ENCODE results near the gene MED16.
"Not testable (repeated sequence)": the region's sequence is repeated elsewhere in the genome, so short reads cannot be mapped to it uniquely, and the experiment has no call there.

Gene MED16

DNA sequence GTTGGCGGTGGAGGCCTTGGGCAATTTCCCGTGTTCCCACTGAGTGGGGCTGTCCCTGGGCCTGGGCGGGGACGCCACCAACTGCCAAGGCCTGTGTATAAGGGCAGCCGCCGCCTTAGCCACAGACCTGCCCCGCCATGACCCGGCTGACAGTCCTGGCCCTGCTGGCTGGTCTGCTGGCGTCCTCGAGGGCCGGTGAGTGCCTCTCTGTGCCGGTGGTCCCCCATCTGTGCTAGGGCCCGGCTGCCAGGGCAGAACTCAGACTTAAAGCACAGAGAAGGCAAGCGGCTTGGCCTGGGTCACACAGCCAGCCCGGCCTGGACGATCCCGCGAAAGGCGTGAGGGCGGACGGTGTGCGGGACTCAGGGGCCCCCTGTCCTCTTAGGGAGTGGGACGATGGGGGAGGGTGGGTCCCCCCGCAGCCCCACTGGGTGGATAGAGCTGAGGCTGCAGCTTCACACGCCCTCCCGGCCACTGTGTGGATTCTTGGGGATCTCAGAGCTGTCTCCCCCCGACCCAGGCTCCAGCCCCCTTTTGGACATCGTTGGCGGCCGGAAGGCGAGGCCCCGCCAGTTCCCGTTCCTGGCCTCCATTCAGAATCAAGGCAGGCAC, 65.2 kb downstream of the MED16 start, which contains the start of gene AZU1:
TSS of gene AZU1 (plus strand) at position 128 of the 612 bp plus-strand sequence. CDS start at position 138, 10 bp downstream.
- DNase-seq (ENCODE audit: low read depth), result no peak

DNA sequence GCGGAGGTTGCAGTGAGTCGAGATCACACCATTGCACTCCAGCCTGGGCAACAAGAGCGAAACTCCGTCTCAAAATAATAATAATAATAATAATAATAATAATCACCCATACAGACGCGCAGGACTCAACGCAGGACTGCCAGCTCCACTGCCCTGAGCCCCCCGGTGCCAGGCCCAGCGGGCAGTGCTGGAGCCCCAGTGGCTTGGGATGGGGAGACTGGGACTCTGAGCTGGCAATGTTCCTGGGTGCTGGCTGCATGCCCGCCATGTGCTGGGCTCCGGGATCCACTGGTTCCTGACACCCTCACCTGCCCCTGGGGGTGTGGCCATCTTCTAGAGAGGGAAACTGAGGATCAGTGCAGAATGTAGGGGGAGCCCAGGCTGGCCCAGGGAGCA, 65.7 kb downstream of the MED16 start:
- DNase-seq (ENCODE audit: low read depth), result no peak

DNA sequence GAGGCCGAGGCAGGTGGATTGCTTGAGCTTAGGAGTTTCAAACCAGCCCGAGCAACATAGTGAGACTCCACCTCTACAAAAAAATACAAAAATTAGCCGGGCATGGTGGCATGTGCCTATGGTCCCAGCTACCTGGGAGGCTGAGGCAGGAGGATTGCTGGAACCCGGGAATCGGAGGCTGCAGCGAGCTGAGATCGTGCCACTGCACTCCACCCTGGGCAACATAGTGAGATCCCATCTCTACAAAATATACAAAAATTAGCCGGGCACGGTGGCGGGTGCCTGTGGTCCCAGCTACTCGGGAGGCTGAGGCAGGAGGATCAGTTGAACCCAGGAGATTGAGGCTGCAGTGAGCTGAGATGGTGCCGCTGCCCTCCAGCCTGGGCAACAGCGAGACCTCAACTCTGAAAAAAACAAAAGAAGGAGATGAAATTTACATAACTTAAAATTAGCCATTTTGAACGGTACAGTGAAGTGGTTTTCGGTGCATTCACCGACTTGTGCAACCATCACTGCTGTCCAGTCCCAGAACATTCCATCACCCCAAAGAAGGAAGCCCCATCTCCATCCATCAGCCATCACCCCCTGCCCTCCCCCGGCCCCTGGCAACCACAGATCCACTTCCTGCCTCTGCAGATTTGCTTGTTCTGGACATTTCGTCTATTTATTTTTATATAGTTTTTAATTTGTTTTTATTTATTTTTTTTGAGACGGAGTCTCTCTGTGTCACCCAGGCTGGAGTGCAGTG, 66.9 kb downstream of the MED16 start:
- no peak for DNase-seq (ENCODE audit: low read depth)

DNA sequence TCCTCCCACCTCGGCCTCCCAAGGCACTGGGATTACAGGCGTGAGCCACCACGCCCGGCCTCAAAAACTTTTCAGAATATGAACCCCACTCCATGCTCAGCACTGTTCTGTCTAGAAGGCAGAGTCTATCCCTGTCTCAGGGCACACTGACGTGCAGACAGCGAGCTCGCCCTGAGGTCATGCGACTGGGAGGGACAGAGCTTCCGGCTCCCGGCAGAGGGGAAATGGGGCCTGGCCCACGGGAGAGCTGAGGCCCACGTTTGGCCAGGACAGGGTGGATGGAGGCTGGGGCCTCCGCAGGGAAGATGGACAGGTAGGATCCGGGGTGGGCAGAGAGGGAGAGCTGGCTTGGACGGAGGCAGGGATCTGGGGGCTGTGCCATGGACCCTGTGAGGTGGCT, 68.1 kb downstream of the MED16 start:
- no peak for DNase-seq (ENCODE audit: low read depth)

DNA sequence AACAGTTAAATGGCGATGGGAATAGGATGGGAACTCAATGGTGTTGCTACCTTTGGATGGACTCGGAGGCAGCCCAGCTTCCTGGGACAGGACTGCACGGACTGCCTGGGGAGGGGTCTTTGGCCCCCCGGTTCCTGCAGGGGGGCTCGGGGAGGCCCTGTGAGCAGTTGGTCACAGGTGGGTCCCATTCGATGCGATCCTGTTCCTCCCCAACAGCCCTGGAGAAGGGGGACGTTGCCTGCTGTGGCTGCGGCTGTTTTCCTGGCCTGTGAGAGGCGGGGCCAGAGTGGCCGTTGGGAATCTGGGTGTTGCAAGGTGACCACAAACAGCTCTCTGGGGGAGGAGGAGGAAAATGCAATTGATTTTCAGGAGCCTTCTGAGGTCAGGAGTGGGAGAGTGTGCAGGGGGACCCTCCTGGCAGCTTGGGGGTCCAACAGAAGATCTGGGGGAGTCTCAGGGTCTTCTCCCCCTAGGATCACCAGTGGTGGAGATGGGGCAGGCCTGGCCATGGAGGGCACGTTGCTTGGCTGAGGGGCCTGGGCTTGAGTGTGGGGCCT, 69.3 kb downstream of the MED16 start:
- no peak for DNase-seq (ENCODE audit: low read depth)

DNA sequence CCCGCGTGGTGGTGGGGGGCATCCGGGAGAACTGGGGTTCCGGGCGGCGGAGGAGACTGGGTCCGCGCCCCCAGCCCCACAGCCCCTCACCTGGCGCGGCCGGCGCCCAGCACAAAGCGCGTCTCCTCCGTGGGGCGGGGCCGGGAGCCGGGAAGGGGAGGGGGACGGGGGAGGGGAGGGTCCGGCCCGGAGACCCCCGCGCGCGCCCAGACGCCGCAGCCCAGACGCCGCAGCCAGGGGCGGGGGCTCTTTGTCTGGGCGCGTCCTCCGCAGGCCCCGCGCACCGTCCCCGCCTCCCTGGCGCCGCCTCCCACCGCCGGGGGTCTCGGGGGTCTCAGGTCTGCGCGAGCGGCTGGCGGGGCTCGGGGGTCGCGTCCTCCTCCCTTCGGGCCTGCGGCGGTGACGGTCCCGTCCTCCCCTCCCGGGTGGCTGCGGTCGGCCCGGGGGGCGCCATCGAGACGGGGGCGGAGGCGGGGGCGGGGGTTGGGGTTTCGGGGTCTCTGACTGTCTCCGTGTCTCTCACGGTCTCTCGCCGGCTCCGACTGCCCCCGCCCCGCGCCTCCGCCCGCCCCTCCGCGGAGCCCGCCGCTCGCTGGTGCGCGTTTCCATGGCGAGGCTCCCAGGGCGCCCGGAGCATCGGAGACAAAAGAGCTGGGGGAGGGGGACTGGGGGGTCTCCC, 71.0 kb downstream of the MED16 start, which contains the start of gene PLPPR3:
TSS of gene PLPPR3 (minus strand) at position 131 of the 679 bp plus-strand sequence. CDS start 396 bp downstream, outside the sequence.
- no peak for DNase-seq (ENCODE audit: low read depth)

DNA sequence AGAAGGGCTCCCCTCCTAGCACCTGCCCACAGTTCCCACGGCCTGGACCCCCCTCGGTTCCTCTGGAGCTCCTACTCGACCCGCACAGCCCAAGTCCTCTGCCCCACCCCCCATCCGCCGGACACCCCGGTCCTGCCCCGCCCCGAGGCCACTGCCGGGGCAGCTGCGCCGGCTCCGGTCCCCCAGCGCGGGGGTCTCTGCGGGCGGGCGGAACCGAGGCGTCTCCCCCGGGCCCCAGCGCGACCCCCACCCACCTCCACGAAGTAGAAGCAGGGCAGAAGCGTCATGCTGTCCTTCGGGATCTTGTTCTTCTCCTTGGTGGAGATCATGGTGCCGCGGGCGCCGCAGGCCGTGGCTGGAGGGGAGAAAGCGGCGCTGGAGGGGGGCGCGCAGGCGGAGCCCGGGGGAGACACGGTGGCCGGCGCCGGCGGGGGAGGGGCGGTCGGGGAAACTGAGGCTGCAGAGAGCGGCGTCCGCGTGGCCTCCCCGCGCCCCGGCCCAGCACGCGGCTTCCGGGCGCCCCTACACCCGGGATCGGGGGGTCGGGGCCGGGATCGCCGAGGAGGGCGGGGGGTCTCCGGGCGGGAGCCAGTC, 71.7 kb downstream of the MED16 start:
- no peak for DNase-seq (ENCODE audit: low read depth)

DNA sequence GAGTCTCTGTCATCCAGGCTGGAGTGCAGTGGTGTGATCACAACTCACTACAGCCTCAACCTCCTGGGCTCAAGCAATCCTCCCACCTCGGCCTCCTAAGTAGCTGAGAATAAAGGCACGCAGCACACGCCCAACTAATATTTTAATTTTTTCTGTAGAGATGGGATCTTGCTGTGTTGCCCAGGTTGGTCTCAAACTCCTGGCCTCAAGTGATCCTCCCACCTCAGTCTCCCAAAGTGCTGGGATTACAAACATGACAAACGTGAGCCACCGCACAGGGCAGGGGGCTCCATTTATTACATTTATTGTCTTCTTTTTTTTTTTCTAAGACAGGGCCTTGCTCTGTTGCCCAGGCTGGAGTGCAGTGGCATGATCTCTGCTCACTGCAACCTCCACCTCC, 72.8 kb downstream of the MED16 start:
- not testable (repeated sequence) for DNase-seq (ENCODE audit: low read depth)

Measured in HS-5 (cell line).